Activated CD4-positive, alpha-beta memory T cell treated with anti-CD3 and anti-CD28 coated beads for 36 hours (primary cell): Measurements from ENCODE around the gene NAA40. TPM values are rescaled to one million over a fixed set of nuclear protein-coding genes. Genes with fewer than 3 reads are reported as not detected.

ENCODE experiments used
- CTCF ChIA-PET: fragments of 350-600 bp; sonication (Branson Sonifier 250); formaldehyde crosslinking; loops from one replicate; lab custom pipeline; 2021; ENCODE audit warnings: antibody characterized with exemption, inconsistent platforms; lab: Charles Lee
- POLR2A ChIA-PET: fragments of 350-600 bp; sonication (Branson Sonifier 250); formaldehyde crosslinking; loops from one replicate; lab custom pipeline; 2021; ENCODE audit warnings: antibody characterized with exemption; lab: Charles Lee
- DNase-seq: peaks from one replicate; pipeline ENCODE4 v3.0.0-alpha.2; 2020
- H3K27ac Mint-ChIP-seq: one replicate; pipeline ENCODE4 v1.8.0; 2021; ENCODE audit warnings: mixed read lengths
- H3K27me3 Mint-ChIP-seq: one replicate; pipeline ENCODE4 v1.8.0; 2021; ENCODE audit warnings: mixed read lengths
- H3K36me3 Mint-ChIP-seq: one replicate; pipeline ENCODE4 v1.8.0; 2021; ENCODE audit warnings: mixed read lengths
- H3K4me1 Mint-ChIP-seq: one replicate; pipeline ENCODE4 v1.8.0; 2021; ENCODE audit warnings: low read depth, mixed read lengths
- H3K4me3 Mint-ChIP-seq: one replicate; pipeline ENCODE4 v1.8.0; 2021; ENCODE audit warnings: mild to moderate bottlenecking, mixed read lengths
- H3K9me3 Mint-ChIP-seq: one replicate; pipeline ENCODE4 v1.8.0; 2021; ENCODE audit warnings: mixed read lengths
- intact Hi-C: fragments of 100-400 bp; cut with micrococcal nuclease; formaldehyde crosslinking; loops from one replicate; pipeline ENCODE4 v1.15.1; 2023
- total RNA-seq, 2 experiments: library from RNA; stranded (reverse); gene quantifications; one replicate each; pipeline ENCODE4 v1.2.3, GENCODE V29; 2021

The NAA40 gene
- total RNA-seq, 2 experiments from 2014 or later, result 15.4 to 17.3 TPM

DNA sequence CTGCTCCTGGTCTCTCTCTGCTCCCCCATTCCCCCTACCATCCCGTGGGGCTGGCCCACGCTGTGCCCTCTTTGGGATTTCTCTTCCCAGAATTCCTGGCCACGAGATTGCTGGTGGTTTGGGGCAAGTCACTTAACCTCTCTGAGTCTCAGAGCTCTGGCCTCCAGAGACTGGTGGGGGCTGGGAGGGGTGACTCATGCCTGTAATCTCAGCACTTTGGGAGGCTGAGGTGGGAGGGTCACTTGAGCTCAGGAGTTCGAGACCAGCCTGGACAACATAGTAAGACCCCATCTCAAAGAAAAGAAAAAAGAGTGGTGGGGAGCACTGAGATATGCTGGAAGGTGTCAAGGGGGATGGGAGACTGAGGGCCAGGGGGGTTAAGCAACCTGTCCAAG lies 65.8 kb downstream of the NAA40 start:
- Mint-ChIP-seq H3K27me3 (peaks cover 28% of the 10 kb centered on the region), H3K36me3 (no peaks in the 10 kb centered on the region), H3K4me3 (no peak overlapping the region), H3K27ac (no peak overlapping the region), H3K4me1 (peaks cover 18% of the 10 kb centered on the region), H3K9me3 (no peaks in the 10 kb centered on the region)
- CTCF ChIA-PET, result no interaction called here
- POLR2A ChIA-PET, result no interaction called here
- intact Hi-C loops, result no loop called here
- no peak for DNase-seq

DNA sequence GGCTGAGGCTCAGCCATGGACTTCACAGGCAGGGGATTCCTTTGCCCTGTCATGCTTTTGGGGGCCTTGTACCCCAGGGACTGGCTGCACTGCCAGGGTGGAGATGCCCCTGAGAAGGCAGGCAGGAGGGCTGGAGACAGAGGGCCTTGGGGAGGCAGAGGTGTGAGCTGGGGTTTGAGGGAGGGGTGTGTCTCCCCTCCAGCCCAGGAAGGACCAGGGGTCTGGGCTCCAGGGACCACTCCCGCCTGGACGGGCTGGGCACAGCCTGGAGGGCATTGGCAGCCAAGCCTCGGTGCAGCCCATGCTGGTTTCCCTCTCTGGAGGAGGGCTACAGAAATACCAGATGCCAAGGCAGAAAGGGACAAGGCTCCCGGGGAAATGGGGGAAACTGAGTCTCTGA lies 66.9 kb downstream of the NAA40 start:
- ChIA-PET POLR2A (no interaction called here), CTCF (interaction anchor here (0.8 kb wide), 1 partner anchor 147 kb away, joined by 3 read pairs; no protein-coding TSS in a partner anchor)
- H3K36me3 Mint-ChIP-seq, result no peaks in the 10 kb centered on the region
- H3K27me3 Mint-ChIP-seq, result peaks cover 28% of the 10 kb centered on the region
- DNase-seq, result no peak
- H3K4me1 Mint-ChIP-seq, result peaks cover 15% of the 10 kb centered on the region
- H3K27ac Mint-ChIP-seq, result no peak overlapping the region
- peaks cover 6% of the 10 kb centered on the region for H3K9me3 Mint-ChIP-seq
- H3K4me3 Mint-ChIP-seq, result no peak overlapping the region
- intact Hi-C loops, result no loop called here

DNA sequence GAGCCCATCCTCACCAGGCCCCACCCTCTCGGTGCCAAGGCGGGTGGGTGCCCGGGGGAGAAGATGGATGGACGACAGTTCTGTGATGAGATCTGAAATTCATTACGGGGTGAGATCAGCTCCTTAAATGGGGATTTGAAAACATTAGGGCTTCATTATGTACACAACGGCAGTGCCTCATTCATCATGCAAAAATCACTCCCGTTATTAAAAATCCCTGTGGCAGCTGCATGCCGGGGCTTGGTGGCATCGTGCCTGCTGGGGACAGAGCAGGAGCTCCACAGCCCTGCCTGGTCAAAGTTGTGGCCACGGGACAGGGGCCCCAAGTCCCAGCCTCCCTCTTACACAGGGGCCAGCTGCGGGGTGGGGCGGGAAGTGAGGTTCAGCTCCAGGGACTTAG lies 67.6 kb downstream of the NAA40 start:
- Mint-ChIP-seq H3K4me1 (peaks cover 13% of the 10 kb centered on the region), H3K27me3 (peaks cover 28% of the 10 kb centered on the region), H3K9me3 (peaks cover 12% of the 10 kb centered on the region), H3K4me3 (no peak overlapping the region), H3K27ac (no peak overlapping the region), H3K36me3 (no peaks in the 10 kb centered on the region)
- DNase-seq, result no peak
- intact Hi-C loops, result no loop called here
- POLR2A ChIA-PET, result no interaction called here
- CTCF ChIA-PET, result interaction anchor here (0.8 kb wide), 1 partner anchor 147 kb away, joined by 3 read pairs; no protein-coding TSS in a partner anchor

Other genes with a start within 250 kb of the NAA40 start
- 1 to 10 TPM; 1.3 to 1.5 TPM for gene ZFTA, start 170.2 kb upstream of the NAA40 start, total RNA-seq
- gene SPINDOC, start 125.5 kb upstream of the NAA40 start, total RNA-seq, result 10 to 100 TPM; 27.9 to 29.3 TPM
- gene MARK2, start 99.9 kb upstream of the NAA40 start, total RNA-seq, result 10 to 100 TPM; 20.0 to 29.0 TPM
- under 1 TPM; 0.21 to 0.27 TPM for gene RCOR2, start 21.8 kb upstream of the NAA40 start, total RNA-seq
- gene COX8A, start 35.6 kb downstream of the NAA40 start, total RNA-seq, result 100 to 1,000 TPM; 559 to 581 TPM
- 10 to 100 TPM; 69.5 to 72.2 TPM for gene OTUB1, start 47.4 kb downstream of the NAA40 start, total RNA-seq
- under 1 TPM; 0.36 to 0.50 TPM for gene FLRT1, start 96.9 kb downstream of the NAA40 start, total RNA-seq
- 10 to 100 TPM; 24.5 to 31.0 TPM for gene MACROD1, start 227.1 kb downstream of the NAA40 start, total RNA-seq
- 100 to 1,000 TPM; 402 to 413 TPM for gene STIP1, start 247.2 kb downstream of the NAA40 start, total RNA-seq